ENCODE measurements around the gene NUP210. TPM values are rescaled to one million over a fixed set of nuclear protein-coding genes. Genes with fewer than 3 reads are reported as not detected.
A peak's percentile ranks its signal among the peaks of the same experiment; 100 is the strongest.

The NUP210 gene
- total and polyA plus RNA-seq, 2 experiments from 2014 or later, result 23.7 to 41.9 TPM

GRCh38 chr3:13420831-13421765 is 976 bp upstream of the NUP210 start:
- Histone ChIP-seq H3K27me3 (peaks cover 10% of the 10 kb centered on the region), H3K4me3 (peak overlapping the region; percentile 40), H3K27ac (no peak overlapping the region), H3K36me3 (no peaks in the 10 kb centered on the region), H3K4me1 (ENCODE audit: low read depth) (no peaks in the 10 kb centered on the region), H3K9me3 (ENCODE audit: low read depth) (no peaks in the 10 kb centered on the region)
- DNase-seq (ENCODE audit: low read depth in 1 of 2, low spot score in 1 of 2), result no peak
- TF ChIP-seq, protein P1, sequence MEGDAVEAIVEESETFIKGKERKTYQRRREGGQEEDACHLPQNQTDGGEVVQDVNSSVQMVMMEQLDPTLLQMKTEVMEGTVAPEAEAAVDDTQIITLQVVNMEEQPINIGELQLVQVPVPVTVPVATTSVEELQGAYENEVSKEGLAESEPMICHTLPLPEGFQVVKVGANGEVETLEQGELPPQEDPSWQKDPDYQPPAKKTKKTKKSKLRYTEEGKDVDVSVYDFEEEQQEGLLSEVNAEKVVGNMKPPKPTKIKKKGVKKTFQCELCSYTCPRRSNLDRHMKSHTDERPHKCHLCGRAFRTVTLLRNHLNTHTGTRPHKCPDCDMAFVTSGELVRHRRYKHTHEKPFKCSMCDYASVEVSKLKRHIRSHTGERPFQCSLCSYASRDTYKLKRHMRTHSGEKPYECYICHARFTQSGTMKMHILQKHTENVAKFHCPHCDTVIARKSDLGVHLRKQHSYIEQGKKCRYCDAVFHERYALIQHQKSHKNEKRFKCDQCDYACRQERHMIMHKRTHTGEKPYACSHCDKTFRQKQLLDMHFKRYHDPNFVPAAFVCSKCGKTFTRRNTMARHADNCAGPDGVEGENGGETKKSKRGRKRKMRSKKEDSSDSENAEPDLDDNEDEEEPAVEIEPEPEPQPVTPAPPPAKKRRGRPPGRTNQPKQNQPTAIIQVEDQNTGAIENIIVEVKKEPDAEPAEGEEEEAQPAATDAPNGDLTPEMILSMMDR (IDR thresholded peaks at IDR 0.05; ENCODE audit: low read depth, low read length), result no peak

DNA sequence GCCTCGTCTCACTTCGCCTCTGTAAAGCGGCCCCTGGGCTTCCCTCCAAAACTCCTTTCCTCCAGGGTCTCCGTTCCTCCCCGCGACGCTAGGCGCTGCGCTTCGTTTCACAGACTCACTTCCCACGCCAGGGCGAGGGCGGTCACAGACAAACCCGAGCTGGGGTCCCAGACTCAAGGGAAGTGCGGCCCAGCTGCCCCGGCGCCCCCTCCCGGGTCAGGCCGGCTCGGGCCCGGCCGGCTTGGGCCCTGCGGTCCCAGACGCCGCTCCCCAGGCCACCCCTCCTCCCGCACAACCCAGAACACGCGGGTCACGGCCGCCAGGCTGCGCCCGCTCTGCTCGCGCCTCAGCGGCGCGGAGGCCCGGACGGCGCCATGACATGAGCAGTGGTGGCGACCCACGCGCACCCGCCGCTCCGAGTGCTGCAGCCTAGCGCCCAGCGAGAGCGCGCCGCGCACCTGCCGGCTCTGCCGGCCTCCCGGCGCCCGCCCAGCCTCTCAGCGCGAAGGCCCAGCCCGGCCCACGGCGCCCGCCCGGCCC is 547 bp downstream of the NUP210 start:
- TF ChIP-seq, protein P1 (IDR thresholded peaks at IDR 0.05; ENCODE audit: low read depth, low read length), result no peak

DNA sequence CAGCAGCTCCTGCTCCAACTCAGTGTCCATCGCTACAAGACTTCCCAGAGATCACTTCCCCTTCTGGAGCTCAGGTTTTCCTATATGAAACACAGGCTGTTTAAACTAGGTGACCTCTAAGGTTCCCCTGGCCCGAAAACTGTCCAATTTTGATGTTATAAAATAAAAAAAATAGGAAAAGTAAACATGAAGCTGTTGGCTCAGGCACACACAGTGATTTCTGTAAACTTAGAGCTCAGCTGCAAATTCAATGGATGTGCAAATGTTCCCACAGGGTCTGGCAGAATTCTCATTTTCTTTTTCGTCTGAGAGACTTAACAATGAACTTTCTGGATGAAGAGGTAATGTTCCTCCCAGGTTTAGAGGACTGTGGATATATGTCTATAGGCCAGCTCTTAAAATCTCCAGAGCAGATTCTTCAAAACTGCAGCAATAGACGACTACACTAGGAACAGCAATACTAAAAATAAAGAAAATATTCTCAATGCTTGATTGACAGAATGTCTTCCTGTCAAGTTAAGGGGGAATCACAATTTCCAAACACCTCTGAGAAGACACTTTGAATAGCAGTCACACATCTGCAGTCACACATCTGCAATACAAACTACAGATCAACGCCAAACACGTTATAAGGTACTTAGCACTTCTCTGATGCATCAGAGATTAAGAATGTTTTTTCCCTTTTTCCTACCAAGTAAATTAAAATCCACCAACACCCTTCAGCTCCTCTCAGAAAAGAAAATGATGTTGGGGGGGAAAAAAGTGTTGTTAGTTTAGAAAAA is 2.8 kb downstream of the NUP210 start:
- Histone ChIP-seq H3K36me3 (no peaks in the 10 kb centered on the region), H3K9me3 (ENCODE audit: low read depth) (no peaks in the 10 kb centered on the region), H3K4me1 (ENCODE audit: low read depth) (no peaks in the 10 kb centered on the region), H3K27ac (no peak overlapping the region), H3K4me3 (no peak overlapping the region), H3K27me3 (peaks cover 10% of the 10 kb centered on the region)
- DNase-seq (ENCODE audit: low read depth in 1 of 2, low spot score in 1 of 2), result no peak
- TF ChIP-seq, protein P1 (IDR thresholded peaks at IDR 0.05; ENCODE audit: low read depth, low read length), result no peak

More for the DNA sequence above, 547 bp downstream of the NUP210 start:
- H3K4me1 ChIP-seq (ENCODE audit: low read depth), result no peaks in the 10 kb centered on the region
- no peak overlapping the region for H3K27ac ChIP-seq
- DNase-seq (ENCODE audit: low read depth in 1 of 2, low spot score in 1 of 2), result peak in 1 of 2 donors; percentile 75
- H3K27me3 ChIP-seq, result peaks cover 10% of the 10 kb centered on the region
- H3K36me3 ChIP-seq, result no peaks in the 10 kb centered on the region
- H3K4me3 ChIP-seq, result peak overlapping the region; percentile 40
- H3K9me3 ChIP-seq (ENCODE audit: low read depth), result no peaks in the 10 kb centered on the region

DNA sequence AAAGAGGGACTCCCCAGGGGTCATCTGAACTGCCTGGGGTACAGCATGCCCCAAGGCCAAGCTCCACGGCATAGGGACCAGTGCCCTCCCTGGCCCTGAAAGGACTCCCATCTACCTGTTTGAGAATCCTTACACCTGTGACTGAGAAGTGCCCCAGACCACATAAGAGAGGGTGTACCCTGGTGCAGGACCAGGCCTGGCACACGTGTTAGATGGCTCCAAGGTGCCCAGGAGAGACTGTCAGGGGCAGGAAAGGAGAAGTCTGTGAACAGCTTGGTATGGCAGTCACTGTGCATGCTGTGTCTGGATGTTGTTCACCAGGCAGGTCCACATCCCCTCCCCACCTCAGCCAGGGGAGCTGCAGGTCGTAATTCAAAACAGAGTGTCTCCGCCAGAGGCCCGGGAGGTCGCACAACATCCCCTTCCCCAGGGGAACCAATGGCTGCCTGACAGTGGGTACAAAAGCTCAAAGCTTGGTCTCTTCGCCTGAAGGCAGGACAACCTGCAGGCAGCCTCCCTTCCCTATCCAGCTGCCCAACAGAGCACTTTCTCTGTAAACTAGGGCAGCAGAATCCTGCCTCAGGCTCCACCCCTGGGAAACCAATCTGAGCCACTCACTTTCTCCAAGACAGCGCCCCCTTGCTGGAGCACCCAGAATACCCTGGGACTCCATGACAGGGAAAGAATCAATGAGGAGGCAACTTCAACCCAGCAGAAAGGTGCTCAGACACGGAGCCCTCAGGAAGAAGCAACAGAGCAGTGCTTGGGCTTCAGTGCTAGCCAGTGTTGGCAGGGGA is 3.9 kb downstream of the NUP210 start:
- no peaks in the 10 kb centered on the region for H3K36me3 ChIP-seq
- no peak overlapping the region for H3K27ac ChIP-seq
- H3K27me3 ChIP-seq, result peaks cover 4% of the 10 kb centered on the region
- H3K4me1 ChIP-seq (ENCODE audit: low read depth), result no peaks in the 10 kb centered on the region
- DNase-seq (ENCODE audit: low read depth in 1 of 2, low spot score in 1 of 2), result no peak
- no peak overlapping the region for H3K4me3 ChIP-seq
- TF ChIP-seq, protein P1 (IDR thresholded peaks at IDR 0.05; ENCODE audit: low read depth, low read length), result no peak
- H3K9me3 ChIP-seq (ENCODE audit: low read depth), result no peaks in the 10 kb centered on the region

Data from cardiac muscle cell (in vitro differentiated cells and primary cell).